Activated CD4-positive, alpha-beta T cell treated with anti-CD3 and anti-CD28 coated beads, Interleukin-10, Interleukin-2, amounts not matched to agents 100 ng/mL and 50 ng/mL, durations not matched to agents 16 hours and 8 hours (primary cell): ENCODE data around the gene SDR9C7.
"Not testable (repeated sequence)": the region's sequence is repeated elsewhere in the genome, so short reads cannot be mapped to it uniquely, and the experiment has no call there.

Source experiments
- DNase-seq: peaks from one replicate; pipeline ENCODE4 v3.0.0-alpha.2; 2020

Gene SDR9C7

DNA sequence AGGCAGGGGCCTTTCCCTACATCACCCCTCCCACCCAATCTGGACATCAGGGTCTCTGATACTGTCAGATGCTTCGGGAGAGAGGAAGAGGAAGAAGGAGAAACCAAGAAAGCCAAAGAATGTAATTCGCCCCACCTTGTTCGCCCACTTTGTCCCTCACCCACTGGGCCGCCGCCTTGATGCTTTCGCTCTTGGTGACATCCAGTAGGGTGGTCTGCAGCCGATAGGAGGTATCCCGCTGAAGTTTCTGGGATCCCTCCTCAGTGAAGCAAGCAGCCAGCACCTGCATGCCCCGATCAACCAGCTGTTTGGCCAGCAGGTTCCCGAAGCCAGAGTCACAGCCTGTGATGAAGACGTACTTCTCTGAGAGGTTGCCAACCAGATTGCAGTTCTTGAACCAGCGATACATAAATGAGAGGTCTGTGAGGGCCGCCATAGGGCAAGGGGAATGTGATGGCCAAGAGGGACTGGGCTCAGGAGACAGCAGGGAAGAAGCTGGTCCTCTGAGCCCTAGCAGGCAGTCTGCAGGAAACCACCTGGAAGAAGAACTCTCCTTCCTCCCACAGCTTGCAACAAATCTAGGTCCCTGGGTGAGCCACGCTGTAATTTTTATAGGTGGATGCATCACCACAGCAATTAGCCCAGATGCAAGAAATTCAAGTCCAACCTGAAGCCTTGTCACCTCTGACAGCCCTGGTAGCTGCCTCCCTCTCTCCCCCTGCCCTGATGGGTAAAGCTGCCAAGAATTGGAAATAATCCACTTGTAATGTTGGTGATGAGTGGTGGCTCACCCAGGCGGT, at the start of gene SDR9C7:
Gene SDR9C7, minus strand, starts transcription at position 583 of the 800 bp plus-strand sequence. Its CDS starts 147 bp downstream, at position 436.
- DNase-seq, result no peak

DNA sequence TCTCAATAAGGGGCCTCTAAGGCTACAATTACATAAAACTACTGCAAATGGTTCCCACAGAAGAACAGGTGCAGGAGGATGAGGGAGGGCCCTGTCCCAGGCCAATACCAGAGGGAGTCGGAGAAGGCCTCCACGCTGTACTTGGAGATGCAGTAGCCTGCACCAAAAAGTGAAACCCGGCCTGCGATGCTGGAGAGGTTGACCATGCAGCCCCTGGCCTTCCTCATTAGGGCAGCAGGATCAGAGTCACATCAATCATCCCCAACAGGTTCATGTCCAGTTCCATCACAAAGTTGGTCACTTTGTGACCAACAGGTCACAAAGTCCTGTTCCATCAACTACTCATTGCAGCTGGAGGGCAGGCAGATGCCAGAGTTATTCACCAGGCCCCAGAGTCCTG, 49.2 kb upstream of the SDR9C7 start:
- no peak for DNase-seq

DNA sequence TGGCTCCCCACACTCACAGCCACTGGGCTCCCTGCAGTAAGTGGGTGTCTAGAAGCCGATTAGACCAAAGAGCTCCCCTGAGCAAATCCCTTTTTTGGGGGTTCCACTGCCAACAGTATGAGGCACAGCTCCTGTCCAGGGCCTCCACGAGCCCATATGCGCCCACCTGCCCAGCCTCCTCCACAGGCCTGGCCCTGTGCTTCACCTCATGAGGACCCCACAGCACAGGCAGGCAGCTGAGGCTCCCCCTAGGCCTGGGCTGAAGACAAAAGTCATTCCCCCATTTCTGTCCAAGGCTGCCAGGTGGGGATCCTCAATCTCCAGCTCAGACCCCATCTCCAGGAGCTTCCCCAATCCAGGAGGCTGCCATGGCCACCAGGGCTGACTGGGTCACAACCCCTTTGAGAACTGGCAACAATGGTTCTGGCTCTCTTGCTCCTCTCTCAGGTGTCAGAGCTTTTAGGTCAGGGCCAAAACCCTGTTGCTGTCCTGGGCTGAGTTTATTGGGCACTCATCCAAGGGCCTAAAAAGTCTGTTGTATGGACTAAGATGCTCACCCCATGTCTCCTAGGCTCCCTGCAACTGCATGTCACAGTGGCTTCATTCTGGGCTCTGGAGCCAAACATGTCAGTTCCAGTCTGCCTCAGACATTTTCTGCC, 48.5 kb upstream of the SDR9C7 start:
- DNase-seq, result not testable (repeated sequence)

DNA sequence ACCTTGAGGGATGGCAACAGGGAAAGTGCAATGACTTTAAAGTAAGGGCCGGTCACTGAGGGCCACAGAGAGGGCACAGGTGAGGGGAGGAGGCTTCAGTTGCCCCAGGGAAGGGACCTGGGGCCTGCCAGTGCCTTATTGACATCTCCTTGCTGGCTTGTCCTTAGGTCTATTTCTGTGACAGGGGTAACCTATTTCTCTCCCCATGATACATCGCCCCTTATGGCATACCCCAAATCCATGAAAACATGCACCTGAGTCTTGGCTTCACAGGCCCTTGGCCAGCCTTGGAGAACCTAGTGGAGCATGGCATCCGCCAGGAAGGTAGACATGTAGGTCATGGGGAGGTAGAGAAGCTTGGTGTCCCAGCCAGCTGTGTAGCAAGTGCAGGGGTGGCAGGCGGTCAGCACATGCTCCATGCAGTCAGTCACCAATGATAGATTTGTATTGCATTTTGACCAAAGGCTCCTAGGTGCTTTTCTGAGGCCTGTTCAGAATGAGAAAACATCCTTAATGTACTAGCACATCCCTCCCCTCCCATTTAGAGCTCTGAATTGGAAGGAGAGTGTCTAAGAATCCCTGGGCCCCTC, 46.8 kb upstream of the SDR9C7 start:
- DNase-seq, result no peak

DNA sequence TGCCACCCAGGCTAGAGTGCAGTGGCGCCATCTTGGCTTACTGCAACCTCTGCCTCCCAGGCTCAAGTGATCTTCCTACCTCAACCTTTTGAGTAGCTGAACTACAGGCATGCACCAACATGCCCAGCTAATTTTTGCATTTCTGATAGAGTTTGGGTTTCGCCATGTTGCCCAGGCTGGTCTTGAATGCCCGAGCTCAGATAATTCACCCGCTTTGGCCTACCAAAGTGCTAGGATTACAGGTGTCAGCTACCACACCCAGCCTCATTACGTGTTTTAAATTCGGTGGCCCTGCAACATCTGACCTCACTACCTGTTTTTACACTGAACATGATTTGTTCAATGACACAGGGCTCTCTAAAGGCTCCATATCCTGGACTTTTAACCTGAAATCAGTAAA, 46.1 kb upstream of the SDR9C7 start:
- no peak for DNase-seq

DNA sequence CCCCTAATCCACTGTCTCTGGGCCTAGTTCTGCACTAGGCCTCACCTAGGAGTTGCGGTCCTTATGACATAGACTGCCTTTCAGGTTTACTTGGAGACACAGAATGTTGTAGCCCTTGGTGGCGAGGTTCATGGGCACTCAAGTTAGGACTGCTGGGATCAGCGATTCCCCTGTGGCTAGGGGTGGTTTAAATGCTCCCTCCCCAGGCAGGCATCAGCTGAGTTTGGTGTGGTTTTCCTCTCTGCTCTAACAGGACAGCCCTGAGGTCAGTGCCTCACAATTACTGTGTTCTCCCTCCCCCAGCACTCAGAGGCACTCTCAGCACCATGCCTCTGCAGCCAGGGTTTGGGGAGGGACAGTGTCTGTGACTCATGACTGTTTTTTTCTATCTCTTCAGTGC, 45.4 kb upstream of the SDR9C7 start:
- DNase-seq, result no peak

DNA sequence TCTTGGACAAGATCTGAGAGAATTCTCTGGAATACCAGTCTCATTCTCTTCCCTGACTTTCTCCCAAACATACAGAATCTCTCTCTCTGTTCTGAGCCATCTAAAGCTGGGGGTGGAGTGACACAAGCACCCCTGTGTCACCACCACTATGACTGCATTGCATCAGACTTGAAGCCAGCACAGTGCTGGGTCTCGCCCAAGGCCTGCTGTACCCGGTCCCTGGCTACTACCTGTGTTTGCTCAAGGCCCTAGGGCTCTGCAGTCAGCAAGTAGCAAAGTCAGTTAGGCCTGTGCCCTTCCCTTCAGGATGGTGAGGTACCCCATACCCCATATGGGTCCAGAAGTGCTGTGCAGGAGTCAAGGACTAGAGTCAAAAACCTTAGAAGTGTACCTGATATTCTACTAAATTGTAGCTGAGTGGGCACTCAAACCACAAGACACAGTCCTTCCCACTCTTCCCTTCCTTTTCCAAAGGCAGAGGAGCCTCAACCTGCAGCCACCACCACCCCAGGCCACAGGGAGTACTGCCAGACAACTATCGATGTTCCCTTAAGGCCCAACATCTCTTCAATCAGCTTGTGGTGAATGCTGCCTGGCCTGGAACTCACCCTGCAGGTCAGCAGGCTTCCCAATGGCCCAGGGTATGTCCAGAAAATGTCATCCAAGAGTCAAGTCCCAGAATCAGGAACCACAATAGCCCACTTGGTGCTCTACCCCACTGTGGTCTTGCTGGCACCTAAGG, 44.4 kb upstream of the SDR9C7 start:
- no peak for DNase-seq

DNA sequence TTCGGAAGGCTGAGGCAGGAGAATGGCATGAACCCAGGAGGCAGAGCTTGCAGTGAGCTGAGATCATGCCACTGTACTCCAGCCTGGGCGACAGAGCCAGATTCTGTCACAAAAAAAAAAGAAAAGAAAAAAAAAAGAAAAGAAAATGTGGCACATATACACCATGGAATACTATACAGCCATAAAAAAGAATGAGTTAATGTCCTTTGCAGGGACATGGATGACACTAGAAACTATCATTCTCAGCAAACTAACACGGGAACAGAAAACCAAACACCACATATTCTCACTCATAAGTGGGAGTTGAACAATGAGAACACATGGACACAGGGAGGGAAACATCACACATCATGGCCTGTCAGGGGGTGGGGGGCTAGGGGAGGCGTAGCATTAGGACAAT, 43.2 kb upstream of the SDR9C7 start:
- DNase-seq, result not testable (repeated sequence)

DNA sequence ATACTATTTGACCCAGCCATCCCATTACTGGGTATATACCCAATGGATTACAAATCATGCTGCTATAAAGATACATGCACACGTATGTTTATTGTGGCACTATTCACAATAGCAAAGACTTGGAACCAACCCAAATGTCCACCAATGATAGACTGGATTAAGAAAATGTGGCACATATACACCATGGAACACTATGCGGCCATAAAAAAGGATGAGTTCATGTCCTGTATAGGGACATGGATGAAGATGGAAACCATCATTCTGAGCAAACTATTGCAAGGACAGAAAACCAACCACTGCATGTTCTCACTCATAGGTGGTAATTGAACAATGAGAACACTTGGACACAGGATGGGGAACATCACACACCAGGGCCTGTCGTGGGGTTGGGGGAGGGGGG, 40.0 kb upstream of the SDR9C7 start:
- not testable (repeated sequence) for DNase-seq

DNA sequence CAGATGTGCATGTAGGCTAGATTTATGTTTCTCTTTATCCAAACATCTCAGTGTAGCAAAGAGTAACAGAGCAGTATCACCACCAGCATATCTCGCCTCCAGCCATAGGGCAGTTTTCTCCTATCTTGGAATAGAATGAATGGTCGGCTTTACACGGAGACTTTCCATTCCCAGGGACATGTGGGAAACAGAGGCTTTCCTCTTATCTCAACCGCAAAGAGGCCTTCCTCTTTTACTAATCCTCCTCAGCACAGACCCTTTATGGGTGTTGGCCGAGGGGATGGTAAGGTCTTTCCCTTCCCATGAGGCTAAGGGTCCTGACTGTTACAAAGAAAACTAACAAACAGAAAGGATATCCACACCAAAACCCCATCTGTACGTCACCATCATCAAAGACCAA, 34.7 kb upstream of the SDR9C7 start:
- DNase-seq, result not testable (repeated sequence)

DNA sequence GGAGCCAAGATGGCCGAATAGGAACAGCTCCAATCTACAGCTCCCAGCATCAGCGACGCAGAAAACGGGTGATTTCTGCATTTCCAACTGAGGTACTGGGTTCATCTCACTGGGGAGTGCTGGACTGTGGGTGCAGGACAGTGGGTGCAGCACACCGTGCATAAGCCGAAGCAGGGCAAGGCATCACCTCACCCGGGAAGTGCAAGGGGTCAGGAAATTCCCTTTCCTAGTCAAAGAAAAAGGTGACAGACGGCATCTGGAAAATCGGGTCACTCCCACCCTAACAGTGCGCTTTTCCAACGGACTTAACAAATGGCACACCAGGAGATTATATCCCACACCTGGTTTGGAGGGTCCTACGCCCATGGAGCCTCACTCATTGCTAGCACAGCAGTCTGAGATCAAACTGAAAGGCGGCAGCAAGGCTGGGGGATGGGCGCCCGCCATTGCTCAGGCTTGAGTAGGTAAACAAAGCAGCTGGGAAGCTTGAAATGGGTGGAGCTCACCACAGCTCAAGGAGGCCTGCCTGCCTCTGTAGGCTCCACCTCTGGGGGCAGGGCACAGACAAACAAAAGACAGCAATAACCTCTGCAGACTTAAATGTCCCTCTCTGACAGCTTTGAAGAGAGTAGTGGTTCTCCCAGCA, 31.9 kb upstream of the SDR9C7 start:
- not testable (repeated sequence) for DNase-seq

DNA sequence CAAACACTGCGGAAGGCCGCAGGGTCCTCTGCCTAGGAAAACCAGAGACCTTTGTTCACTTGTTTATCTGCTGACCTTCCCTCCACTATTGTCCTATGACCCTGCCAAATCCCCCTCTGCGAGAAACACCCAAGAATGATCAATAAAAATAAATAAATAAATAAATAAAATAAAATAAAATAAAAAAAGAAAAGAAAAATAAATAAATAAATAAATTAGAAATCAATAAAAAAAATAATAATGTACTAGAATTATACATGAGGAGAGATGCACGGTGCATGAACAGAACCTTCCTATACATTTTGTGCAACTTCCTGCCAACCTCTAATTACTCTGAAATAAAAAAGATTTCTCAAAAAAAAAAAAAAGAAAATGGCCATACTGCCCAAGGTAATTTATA, 30.9 kb upstream of the SDR9C7 start:
- DNase-seq, result not testable (repeated sequence)

DNA sequence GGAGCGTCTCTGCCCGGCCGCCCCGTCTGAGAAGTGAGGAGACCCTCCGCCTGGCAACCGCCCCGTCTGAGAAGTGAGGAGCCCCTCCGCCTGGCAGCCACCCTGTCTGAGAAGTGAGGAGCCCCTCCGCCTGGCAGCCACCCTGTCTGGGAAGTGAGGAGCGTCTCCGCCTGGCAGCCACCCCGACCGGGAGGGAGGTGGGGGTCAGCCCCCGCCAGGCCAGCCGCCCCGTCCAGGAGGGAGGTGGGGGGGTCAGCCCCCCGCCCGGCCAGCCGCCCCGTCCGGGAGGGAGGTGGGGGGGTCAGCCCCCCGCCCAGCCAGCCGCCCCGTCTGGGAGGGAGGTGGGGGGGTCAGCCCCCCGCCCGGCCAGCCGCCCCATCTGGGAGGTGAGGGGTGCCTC, 29.3 kb upstream of the SDR9C7 start:
- not testable (repeated sequence) for DNase-seq

DNA sequence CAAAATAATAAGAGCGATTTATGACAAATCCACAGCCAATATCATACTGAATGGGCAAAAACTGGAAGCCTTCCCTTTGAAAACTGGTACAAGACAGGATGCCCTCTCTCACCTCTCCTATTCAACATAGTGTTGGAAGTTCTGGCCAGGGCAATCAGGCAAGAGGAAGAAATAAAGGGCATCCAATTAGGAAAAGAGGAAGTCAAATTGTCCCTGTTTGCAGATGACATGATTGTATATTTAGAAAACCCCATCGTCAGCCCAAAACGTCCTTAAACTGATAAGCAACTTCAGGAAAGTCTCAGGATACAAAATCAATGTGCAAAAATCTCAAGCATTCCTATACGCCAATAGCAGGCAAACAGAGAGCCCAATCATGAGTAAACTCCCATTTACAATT, 28.0 kb upstream of the SDR9C7 start:
- not testable (repeated sequence) for DNase-seq

DNA sequence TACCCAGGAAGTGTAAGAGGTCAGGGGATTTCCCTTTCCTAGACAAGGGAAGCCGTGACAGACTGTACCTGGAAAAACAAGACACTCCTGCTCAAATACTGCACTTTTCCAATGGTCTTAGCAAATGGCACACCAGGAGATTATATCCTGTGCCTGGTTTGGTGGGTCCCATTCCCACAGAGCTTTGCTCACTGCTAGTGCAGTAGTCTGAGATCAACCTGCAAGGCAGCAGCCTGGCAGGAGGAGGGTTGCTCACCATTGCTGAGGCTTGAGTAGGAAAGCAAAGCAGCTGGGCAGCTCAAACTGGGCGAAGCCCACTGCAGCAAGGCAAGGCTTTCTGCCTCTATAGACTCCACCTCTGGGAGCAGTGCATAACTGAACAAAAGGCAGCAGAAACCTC, 24.2 kb upstream of the SDR9C7 start:
- no peak for DNase-seq

DNA sequence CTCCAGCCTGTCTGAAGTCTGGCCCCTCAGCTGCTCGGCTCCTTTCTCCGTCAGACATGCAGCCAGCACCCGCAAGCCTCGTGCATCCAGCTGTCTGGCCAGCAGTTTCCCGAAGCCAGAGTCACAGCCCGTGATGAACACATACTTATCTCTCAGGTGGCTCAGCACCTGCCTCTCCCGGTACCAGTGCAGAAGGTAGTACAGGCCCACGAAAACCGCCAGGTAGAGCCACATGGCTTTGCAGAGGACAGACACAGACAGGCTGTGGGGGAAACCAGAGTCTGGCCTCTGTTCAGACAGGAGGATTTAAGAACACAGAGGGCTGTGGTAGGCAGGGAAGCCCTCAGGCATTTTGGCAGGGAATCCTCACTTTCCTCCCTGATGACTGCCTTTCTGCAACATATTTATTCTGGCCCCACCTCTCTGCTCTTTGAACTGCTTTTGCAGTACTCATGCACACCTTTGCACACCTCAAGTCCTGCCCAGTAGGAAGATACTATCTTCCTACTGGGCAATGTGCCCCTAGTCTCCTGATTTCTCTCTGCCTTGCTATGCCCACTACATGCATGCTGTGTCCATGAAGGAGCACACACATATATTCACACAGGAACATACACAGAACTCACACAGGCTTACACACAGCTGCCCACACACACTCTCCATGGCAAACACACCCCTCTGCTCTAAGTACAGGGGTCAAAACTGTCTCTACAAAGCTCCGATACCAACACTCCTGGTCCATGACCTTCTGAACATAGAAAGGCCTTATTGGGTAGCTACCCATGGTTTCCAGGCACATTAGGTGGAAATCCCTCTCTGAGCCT, 23.2 kb upstream of the SDR9C7 start, which contains the start of gene RDH16:
Gene RDH16, minus strand, starts transcription at position 380 of the 824 bp plus-strand sequence. Its CDS starts 146 bp downstream, at position 234.
- DNase-seq, result no peak

DNA sequence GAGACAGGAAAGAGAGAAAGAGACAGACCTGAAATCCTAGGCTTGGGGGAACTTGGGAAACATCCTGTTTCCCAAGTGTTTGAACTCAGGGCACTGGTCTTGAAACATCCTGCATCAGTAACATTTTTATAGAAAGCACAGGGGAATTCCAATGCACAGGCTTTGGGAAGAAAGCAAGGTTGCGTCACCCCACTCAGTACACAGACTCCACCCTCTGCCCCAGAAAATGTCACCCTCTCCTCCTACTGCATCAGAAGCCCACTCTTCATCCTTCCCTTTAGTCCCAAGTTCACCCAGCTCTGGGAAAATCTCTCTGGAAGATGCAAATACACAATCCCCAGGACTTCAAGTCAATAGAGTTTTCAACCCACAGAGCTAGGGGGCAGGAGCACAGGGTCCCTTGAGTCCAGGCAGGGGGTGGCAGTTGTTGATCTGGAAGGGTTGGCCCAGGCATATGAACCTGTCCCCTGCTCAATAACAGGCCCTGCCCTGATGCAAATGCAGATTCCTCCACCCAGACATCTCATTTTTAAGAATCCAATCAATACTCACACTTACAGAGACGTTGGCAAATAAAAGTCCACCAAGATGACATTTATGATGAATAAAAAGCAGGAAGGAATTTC, 21.5 kb upstream of the SDR9C7 start:
- DNase-seq, result no peak

DNA sequence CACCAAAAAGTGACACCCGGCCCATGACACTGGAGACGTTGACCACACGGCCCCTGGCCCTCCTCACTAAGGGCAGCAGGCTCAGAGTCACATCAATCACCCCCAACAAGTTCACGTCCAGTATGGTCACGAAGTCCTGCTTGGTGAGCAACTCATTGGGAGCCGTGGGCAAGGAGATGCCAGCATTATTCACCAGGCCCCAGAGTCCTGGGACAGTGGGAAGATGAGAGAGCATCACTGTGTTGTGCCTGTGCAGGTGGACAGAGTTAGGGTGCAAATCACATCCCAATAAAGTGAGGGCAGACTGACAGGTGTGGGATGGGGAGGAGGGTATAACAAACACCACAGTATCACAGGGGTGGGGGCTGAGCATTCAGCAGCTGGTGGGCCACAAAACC, 20.7 kb upstream of the SDR9C7 start:
- no peak for DNase-seq

DNA sequence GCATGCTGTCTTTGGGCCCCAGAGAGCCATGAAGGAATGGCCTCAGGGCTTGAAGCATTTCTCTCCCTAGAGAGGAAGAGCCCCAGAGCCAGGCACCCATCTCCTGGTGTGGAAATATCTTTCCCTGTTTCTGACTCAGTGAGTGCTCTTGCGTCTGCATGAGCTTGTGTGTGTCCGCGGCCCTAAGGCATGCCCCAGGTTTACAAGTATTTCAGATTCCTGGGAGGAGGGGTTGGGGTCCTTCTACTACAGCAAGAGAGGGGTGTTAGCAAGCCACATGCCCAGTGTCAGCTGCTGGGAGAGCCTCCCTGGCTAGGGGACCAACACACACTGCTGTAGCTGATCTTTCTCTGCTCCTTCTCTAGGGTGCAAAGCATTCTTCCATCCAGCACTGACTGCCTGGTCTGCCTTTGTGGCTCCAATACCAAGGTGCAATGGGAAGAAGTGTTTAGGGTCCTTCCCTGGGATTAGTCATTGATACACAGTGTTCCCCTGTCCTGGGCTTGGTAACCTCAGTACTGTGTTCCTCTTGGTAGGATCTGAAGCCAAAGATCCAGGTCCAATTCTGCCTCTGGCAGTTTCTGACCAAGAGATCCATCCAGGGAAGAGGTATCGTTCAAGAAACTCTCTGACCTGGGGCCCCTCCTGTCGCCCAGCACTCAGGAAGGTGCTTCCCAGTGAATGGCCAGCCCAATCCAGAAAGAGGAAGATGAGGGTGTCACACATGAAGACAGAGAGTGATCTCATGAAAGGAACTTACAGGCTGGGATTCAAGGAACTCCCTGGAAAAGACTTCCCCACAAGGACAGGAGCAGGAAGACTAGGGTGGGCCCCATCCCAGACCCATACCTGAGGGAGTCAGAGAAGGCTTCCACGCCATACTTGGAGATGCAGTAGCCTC, 20.1 kb upstream of the SDR9C7 start:
- no peak for DNase-seq

DNA sequence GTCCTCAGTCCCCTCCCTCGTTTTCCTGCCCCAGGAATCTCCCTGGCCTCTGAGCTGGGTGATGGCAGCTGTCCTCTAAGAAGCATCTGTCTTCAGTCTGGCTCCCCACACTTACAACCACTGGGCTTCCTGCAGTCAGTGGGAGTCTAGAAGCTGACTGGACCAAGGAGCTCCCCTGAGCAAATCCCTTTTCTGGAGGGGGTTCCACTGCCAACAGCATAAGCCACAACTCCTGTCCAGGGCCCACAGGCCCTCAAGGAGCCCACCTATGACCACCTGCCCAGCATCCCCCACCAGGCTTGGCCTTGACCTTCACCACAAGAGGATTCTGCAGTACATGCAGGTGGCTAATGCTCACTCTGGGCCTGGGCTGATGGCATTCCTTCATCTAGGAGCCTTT, 19.1 kb upstream of the SDR9C7 start:
- DNase-seq, result no peak
